HepG2 (cell line): ENCODE results near the gene TYMS. TPM values are rescaled to one million over a fixed set of nuclear protein-coding genes. Genes with fewer than 3 reads are reported as not detected.

Source experiments
- FOXA1 ChIP-seq, 2 experiments: fragments of 450-650 bp in 1 of 2; sonication (generic) in 1 of 2; formaldehyde crosslinking in 1 of 2; IDR thresholded peaks; 2 replicates each; pipeline versions ENCODE4 v1.4.0 to v1.6.1; 2016 to 2020; ENCODE audit warnings: missing genetic modification reagents in 1 of 2
- HNF4G ChIP-seq, 2 experiments: sonication (generic) in 1 of 2; formaldehyde crosslinking in 1 of 2; IDR thresholded peaks; 2 replicates each; pipeline versions ENCODE4 v1.4.0 to v1.6.1; 2011 to 2020; ENCODE audit warnings: borderline replicate concordance in 2 of 2, low read depth in 2 of 2, mild to moderate bottlenecking in 2 of 2, low read length in 1 of 2, missing genetic modification reagents in 1 of 2, moderate library complexity in 1 of 2
- MEF2D ChIP-seq: sonication (generic); formaldehyde crosslinking; IDR thresholded peaks from 2 replicates; pipeline ENCODE4 v1.5.1; 2020; ENCODE audit warnings: mild to moderate bottlenecking, missing genetic modification reagents
- PRDM15 ChIP-seq: sonication (generic); formaldehyde crosslinking; IDR thresholded peaks from 2 replicates; pipeline ENCODE4 v1.4.0; 2020; ENCODE audit warnings: missing genetic modification reagents
- RFXANK ChIP-seq: IDR thresholded peaks from 2 replicates; pipeline ENCODE4 v1.6.1; 2016
- SNAPC2 ChIP-seq: sonication (generic); formaldehyde crosslinking; IDR thresholded peaks from 2 replicates; pipeline ENCODE4 v1.8.1; 2022; ENCODE audit warnings: mild to moderate bottlenecking, missing genetic modification reagents
- ZBTB10 ChIP-seq: sonication (generic); formaldehyde crosslinking; IDR thresholded peaks from 2 replicates; pipeline ENCODE4 v1.4.0; 2020; ENCODE audit warnings: missing genetic modification reagents, borderline replicate concordance
- ZFP1 ChIP-seq: IDR thresholded peaks from 2 replicates; pipeline ENCODE4 v1.6.1; 2016
- ZFP41 ChIP-seq: sonication (generic); formaldehyde crosslinking; IDR thresholded peaks from 2 replicates; pipeline ENCODE4 v1.4.0; 2020; ENCODE audit warnings: mild to moderate bottlenecking, missing genetic modification reagents, borderline replicate concordance
- ZNF235 ChIP-seq: sonication (generic); formaldehyde crosslinking; IDR thresholded peaks from 2 replicates; pipeline ENCODE4 v1.8.1; 2023; ENCODE audit warnings: mild to moderate bottlenecking, missing genetic modification reagents, borderline replicate concordance
- polyA plus RNA-seq, 8 experiments: library from polyadenylated mRNA; depleted of rRNA in 3 of 8; stranded (reverse) in 7 of 8; unstranded in 1 of 8; fragments of >200 nt; fragmentation: Illumina TruSeq in 4 of 8; extraction: Trizol in 4 of 8; gene quantifications; 2 replicates each; pipeline versions ENCODE4 v1.2.1 to v1.2.3, GENCODE V29; 2011 to 2016; ENCODE audit warnings: low read depth in 4 of 8, missing spikeins in 1 of 8, mixed read lengths in 1 of 8; ENCODE audit not compliant: insufficient read depth in 1 of 8
- total RNA-seq, 5 experiments: library from RNA; depleted of rRNA; stranded (reverse); fragments of >200 nt; fragmentation: Illumina TruSeq; extraction: Trizol; gene quantifications; 2 replicates each; pipeline ENCODE4 v1.2.3, GENCODE V29; 2016; ENCODE audit warnings: low read depth in 1 of 5
- TF ChIP-seq, protein P1 (sequence below): sonication (generic); formaldehyde crosslinking; IDR thresholded peaks from 2 replicates; pipeline ENCODE4 v1.5.0; 2020; ENCODE audit warnings: mild to moderate bottlenecking, missing genetic modification reagents, moderate library complexity
- TF ChIP-seq, protein P2 (sequence below): sonication (generic); formaldehyde crosslinking; IDR thresholded peaks from 2 replicates; pipeline ENCODE4 v1.4.0; 2020; ENCODE audit warnings: missing genetic modification reagents

Gene TYMS
- total and polyA plus RNA-seq, 2 of the 13 experiments (the other 11 are each of a cell fraction or from before 2014, with no cell fraction given), result 80.1 to 106 TPM

DNA sequence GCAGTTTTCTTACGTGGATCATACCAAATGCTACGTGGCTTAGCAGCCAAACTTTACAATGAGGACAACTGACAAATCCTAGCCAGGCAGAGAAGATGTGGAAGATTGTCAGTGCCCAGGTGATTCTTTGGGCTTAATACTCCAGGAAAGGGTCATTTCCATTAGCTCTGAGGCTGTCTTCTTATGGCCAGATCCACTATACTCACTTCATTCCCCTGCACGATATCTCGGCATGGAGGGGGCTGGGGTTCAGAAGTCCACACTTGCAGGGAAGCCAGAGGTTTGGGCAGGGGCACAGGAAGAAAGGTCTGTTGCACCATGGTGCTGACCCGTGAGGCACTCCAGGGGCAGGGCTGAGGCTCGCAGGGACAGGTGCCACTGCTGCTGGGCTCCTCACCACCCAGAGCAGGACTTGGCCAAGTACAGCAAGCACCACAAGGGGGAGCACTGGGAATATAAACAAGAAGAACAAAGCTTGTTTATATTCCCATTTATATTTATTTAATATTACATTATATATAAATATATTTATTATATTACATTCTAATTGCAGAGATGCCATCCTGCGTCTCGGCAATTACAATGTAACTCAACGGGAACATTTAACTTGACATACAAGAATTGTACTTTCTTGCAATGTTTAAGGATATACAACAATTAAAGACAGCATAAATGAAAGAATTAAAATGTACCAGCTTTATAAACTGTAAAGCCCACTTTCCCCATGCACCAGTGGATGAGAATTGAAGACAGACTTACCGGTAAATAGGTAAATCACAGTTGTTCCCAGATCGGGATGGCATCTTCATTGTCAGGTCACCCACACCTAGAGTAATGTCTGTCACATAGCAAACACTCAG lies 33.5 kb upstream of the TYMS start (continued):
- TF ChIP-seq, protein P1, sequence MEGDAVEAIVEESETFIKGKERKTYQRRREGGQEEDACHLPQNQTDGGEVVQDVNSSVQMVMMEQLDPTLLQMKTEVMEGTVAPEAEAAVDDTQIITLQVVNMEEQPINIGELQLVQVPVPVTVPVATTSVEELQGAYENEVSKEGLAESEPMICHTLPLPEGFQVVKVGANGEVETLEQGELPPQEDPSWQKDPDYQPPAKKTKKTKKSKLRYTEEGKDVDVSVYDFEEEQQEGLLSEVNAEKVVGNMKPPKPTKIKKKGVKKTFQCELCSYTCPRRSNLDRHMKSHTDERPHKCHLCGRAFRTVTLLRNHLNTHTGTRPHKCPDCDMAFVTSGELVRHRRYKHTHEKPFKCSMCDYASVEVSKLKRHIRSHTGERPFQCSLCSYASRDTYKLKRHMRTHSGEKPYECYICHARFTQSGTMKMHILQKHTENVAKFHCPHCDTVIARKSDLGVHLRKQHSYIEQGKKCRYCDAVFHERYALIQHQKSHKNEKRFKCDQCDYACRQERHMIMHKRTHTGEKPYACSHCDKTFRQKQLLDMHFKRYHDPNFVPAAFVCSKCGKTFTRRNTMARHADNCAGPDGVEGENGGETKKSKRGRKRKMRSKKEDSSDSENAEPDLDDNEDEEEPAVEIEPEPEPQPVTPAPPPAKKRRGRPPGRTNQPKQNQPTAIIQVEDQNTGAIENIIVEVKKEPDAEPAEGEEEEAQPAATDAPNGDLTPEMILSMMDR (CRISPR knock-in tag), result peak; percentile 75
- TF ChIP-seq ZFP41 (CRISPR knock-in tag) (no peak), ZNF235 (CRISPR knock-in tag) (no peak), ZBTB10 (CRISPR knock-in tag) (no peak), MEF2D (CRISPR knock-in tag) (no peak), ZFP1 (CRISPR knock-in tag) (no peak), HNF4G (IDR thresholded peaks at IDR 0.05; ENCODE audit: borderline replicate concordance, low read depth, low read length) (no peak), HNF4G (CRISPR knock-in tag; IDR thresholded peaks at IDR 0.05; ENCODE audit: borderline replicate concordance, low read depth) (no peak), FOXA1 (IDR thresholded peaks at IDR 0.05) (no peak), FOXA1 (CRISPR knock-in tag; IDR thresholded peaks at IDR 0.05) (peak; percentile 36; the same call in 1 of the 2 replicates), RFXANK (CRISPR knock-in tag) (no peak), PRDM15 (CRISPR knock-in tag) (no peak), SNAPC2 (no peak)
- TF ChIP-seq, protein P2, sequence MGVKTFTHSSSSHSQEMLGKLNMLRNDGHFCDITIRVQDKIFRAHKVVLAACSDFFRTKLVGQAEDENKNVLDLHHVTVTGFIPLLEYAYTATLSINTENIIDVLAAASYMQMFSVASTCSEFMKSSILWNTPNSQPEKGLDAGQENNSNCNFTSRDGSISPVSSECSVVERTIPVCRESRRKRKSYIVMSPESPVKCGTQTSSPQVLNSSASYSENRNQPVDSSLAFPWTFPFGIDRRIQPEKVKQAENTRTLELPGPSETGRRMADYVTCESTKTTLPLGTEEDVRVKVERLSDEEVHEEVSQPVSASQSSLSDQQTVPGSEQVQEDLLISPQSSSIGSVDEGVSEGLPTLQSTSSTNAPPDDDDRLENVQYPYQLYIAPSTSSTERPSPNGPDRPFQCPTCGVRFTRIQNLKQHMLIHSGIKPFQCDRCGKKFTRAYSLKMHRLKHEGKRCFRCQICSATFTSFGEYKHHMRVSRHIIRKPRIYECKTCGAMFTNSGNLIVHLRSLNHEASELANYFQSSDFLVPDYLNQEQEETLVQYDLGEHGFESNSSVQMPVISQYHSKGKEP, result no peak
